ENCODE results near the gene CCDC40. TPM values are rescaled to one million over a fixed set of nuclear protein-coding genes. Genes with fewer than 3 reads are reported as not detected.

The CCDC40 gene
- total and polyA plus RNA-seq, 2 of the 13 experiments (the other 11 are each of a cell fraction or from before 2014, with no cell fraction given) = 4.1 to 5.5 TPM

- TF ChIP-seq ZNF446 (CRISPR knock-in tag; IDR thresholded peaks at IDR 0.05) = peak; percentile 92
- TF ChIP-seq YEATS4 (CRISPR knock-in tag; IDR thresholded peaks at IDR 0.05; ENCODE audit: borderline replicate concordance) = peak; percentile 72; the same call in 1 of the 2 replicates
- no peak; the same call in 1 of the 2 replicates for TF ChIP-seq ZNF766 (CRISPR knock-in tag; IDR thresholded peaks at IDR 0.05; ENCODE audit: borderline replicate concordance)
- no peak; the same call in 1 of the 2 replicates for TF ChIP-seq ZNF782 (CRISPR knock-in tag; IDR thresholded peaks at IDR 0.05; ENCODE audit: borderline replicate concordance)
- TF ChIP-seq NR2C2 (CRISPR knock-in tag; IDR thresholded peaks at IDR 0.05; ENCODE audit: borderline replicate concordance) = peak; percentile 61
- TF ChIP-seq ZNF574 (CRISPR knock-in tag; IDR thresholded peaks at IDR 0.05) = peak; percentile 65
- TF ChIP-seq BATF2 (CRISPR knock-in tag; IDR thresholded peaks at IDR 0.05) = no peak
- no peak for TF ChIP-seq TEAD2 (CRISPR knock-in tag; IDR thresholded peaks at IDR 0.05)
- no peak for TF ChIP-seq ZNF740 (CRISPR knock-in tag; IDR thresholded peaks at IDR 0.05)
- TF ChIP-seq ZNF792 (CRISPR knock-in tag; IDR thresholded peaks at IDR 0.05) = no peak; the same call in 1 of the 2 replicates
- TF ChIP-seq ZNF580 (CRISPR knock-in tag; IDR thresholded peaks at IDR 0.05; ENCODE audit: borderline replicate concordance, low read depth) = 0 out of 2 replicates have a peak, but pooled peaks have one; percentile 11
- peak; percentile 74 for TF ChIP-seq TBL1XR1 (IDR thresholded peaks at IDR 0.05; ENCODE audit: borderline replicate concordance, low read length, partially characterized antibody)
- TF ChIP-seq NFIC (IDR thresholded peaks at IDR 0.05; ENCODE audit: low read length) = no peak; the same call in 1 of the 2 replicates
- TF ChIP-seq SMYD3 (CRISPR knock-in tag; IDR thresholded peaks at IDR 0.05) = no peak
- TF ChIP-seq ZC3H4 (CRISPR knock-in tag; IDR thresholded peaks at IDR 0.05; ENCODE audit: borderline replicate concordance) = no peak
- TF ChIP-seq SALL1 (CRISPR knock-in tag; IDR thresholded peaks at IDR 0.05) = peak; percentile 73
- no peak; the same call in 1 of the 2 replicates for TF ChIP-seq ZZZ3 (CRISPR knock-in tag; IDR thresholded peaks at IDR 0.05; ENCODE audit: borderline replicate concordance)
- no peak; the same call in 1 of the 2 replicates for TF ChIP-seq SIX4 (CRISPR knock-in tag; IDR thresholded peaks at IDR 0.05)
- no peak for TF ChIP-seq PBX3 (CRISPR knock-in tag; IDR thresholded peaks at IDR 0.05; ENCODE audit: borderline replicate concordance)
- TF ChIP-seq ZNF747 (CRISPR knock-in tag; IDR thresholded peaks at IDR 0.05; ENCODE audit: borderline replicate concordance) = 0 out of 2 replicates have a peak, but pooled peaks have one; percentile 83
- TF ChIP-seq IKZF1 (IDR thresholded peaks at IDR 0.05) = no peak
- no peak for TF ChIP-seq ZUFSP (CRISPR knock-in tag; IDR thresholded peaks at IDR 0.05; ENCODE audit: borderline replicate concordance)
Observed at GRCh38 chr17:80101011-80101945, 64.8 kb downstream of the CCDC40 start, which contains the start of gene GAA (continued).
